ENCODE results near the gene MCM10.

MCM10 gene

GRCh38 chr10:13165177-13165576 lies 3.8 kb downstream of the MCM10 start:
- no peak for DNase-seq (ENCODE audit: low read depth, low spot score)

DNA sequence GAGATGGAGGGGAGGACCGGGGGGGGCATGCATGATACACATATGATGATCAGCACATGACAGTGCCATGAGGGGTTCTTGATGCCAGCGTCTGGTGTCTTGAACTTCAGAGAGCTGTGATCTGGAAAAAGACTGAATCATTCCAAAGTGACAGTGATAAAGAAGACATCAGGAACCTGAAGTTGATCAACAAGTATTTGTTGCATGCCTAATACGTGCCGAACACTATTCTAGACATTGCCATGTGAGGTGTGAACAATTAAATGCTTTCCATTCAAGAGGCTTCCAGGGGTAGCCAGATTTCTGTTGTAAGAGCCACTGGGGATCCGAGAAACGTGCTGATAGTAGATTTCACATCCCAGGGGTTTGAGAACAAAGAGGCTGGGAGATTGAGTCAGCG lies 6.2 kb downstream of the MCM10 start:
- DNase-seq (ENCODE audit: low read depth, low spot score) = no peak

DNA sequence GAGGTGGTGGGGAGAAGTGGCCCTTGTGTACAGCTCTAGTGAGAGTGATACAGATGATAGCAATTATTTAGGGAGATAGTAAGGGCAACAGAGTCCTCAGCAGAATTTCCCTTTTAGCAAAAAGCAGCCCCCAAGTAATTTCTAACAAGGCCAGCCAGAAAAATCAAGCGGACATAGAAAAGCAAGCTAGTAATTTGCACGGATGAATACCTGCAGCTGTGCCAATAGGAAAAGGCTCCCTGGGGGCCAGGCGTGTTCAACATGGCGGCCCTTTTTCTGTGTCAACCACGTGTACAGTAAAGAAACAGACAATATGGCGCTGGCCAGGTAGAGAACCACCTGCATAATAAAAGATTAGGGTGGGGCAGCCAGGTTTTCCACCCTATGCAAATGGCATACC lies 7.4 kb downstream of the MCM10 start:
- no peak for DNase-seq (ENCODE audit: low read depth, low spot score)

- DNase-seq (ENCODE audit: low read depth, low spot score) = no peak
These were observed 12.3 kb downstream of the MCM10 start for GRCh38 chr10:13173616-13174015.

- DNase-seq (ENCODE audit: low read depth, low spot score) = no peak
These were observed 19.4 kb downstream of the MCM10 start for GRCh38 chr10:13180788-13181187.

- DNase-seq (ENCODE audit: low read depth, low spot score) = no peak
These were observed 21.1 kb downstream of the MCM10 start for GRCh38 chr10:13182424-13182823.

- no peak for DNase-seq (ENCODE audit: low read depth, low spot score)
These were observed 22.3 kb downstream of the MCM10 start for GRCh38 chr10:13183625-13184024.

DNA sequence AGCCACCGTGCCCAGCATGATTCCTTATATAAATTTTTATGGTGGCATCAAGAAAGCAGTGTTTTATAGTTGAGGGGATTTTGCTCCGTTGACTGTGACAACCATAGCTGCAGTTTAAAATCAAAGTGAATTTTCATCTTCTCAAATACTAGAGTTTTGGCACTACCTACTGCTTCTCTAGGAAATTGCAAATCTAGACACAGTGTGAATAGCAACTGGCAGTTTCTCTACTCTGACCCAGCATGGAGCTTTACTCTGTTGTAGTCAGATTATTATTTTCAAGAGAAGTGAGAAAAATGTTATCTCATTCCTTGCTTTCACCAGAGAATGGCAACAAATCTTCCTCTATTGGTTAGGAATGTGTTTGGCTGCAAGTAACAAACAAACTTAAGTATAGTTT lies 22.9 kb downstream of the MCM10 start:
- no peak for DNase-seq (ENCODE audit: low read depth, low spot score)

DNA sequence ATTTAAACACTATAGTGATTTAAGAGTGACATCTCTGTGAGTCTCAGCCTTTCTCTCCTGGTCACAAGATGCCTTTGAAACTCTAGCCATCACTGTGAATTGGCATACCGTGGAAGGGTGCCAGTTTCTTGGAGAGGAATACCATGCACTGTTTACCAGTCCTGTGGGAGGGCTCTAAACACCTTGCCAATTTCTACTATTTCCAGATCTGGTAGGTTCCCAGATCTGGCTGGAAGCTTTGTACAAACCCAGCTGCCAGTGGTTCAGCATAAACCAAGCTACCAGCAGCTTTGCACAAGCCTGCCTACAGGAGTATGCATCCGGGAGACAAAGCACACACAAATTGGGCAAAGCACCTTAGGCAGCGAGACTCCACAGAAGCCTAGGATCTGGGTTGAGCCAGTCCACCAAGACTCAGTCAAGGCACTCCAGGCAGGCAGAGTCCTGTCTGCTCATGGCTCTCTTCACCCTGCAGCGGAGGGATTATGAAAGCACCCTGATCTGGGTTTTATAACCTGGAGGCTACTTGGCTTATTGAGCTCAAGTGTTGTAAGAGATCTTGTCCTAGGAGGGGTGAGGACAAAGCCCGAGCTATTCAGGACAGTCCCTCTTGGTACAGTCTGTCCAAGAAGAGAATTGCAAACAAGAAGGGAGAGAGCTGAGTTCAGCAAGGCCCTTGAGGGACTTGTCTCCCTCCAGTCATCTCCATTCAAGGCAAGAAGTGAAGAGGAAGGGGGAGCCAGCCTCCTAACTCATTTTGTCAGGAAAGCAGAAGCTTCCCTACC lies 23.6 kb downstream of the MCM10 start:
- DNase-seq (ENCODE audit: low read depth, low spot score) = no peak

DNA sequence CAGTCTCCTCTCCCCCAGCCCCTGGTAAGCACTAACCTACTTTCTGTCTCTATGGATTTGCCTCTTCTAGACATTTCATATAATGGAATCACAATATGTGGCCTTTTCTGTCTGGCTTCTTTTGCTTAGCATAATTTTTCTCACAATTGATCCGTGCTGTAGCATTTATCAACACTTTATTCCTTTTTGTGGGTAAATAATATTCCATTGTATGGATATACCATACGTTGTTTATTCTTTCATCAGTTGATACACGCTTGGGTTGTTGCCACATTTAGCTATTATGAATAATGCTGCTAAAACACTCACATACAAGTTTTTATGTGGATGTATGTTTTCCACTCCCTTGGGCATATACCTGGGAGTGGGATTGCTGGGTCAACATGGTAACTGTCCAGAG lies 25.8 kb downstream of the MCM10 start:
- DNase-seq (ENCODE audit: low read depth, low spot score) = no peak

GRCh38 chr10:13188593-13188992 lies 27.2 kb downstream of the MCM10 start:
- no peak for DNase-seq (ENCODE audit: low read depth, low spot score)

DNA sequence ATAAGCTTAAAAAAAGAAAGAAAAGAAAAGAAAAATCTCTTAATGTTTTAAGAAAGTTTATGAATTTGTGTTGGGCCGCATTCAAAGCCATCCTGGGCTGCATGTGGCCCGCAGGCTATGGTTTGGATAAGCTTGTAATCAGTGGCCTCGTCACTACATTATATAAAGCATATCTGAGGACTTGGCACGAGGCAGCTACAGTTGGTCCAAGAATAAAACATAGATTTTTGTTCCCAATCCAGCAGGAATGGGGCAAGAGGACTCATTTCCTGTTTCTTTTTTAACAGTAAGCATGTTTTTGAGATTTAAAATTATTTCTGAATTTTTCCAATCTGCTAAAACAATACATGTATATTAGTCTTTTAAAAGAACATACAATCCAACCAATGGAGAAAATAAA lies 28.6 kb downstream of the MCM10 start:
- DNase-seq (ENCODE audit: low read depth, low spot score) = no peak

DNA sequence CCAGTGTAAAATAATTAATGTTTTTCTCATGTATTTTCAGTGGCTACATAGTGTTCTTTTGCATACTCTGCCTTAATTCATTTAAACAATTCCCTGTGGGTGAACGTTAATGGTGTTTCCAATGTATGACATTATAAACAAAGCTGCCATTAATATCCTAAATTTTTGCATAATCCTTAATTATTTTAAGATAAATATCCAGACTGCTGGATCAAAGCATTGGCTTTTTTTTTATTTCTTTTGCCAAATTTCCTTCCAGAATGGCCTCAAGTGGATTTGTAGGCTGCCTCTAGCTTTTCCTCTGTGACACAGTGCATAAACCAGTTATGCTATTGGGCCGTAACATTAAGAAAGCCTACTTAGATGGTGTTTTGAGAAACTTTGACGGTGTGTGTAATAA lies 29.5 kb downstream of the MCM10 start:
- no peak for DNase-seq (ENCODE audit: low read depth, low spot score)

- no peak for DNase-seq (ENCODE audit: low read depth, low spot score)
These were observed 30.0 kb downstream of the MCM10 start for GRCh38 chr10:13191362-13191761.

DNA sequence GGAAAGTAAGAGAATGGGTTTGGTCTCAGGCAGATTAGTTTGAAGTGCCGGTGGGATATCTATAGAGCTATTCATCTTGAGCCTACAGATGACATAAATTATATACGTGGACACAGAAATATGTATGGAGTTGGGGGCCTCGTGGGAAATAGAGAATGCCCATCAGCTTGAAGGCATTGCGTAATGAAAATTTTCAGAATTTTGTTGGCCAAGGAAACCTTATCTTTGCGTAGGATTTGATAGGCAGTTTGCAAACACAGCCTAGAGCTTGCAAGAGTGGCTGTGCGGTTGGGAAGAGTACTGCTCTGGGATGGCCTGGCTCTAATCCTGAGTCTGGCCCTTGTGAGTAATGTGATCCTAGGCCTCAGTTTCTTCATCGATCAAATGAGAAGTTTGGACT lies 32.3 kb downstream of the MCM10 start:
- no peak for DNase-seq (ENCODE audit: low read depth, low spot score)

DNA sequence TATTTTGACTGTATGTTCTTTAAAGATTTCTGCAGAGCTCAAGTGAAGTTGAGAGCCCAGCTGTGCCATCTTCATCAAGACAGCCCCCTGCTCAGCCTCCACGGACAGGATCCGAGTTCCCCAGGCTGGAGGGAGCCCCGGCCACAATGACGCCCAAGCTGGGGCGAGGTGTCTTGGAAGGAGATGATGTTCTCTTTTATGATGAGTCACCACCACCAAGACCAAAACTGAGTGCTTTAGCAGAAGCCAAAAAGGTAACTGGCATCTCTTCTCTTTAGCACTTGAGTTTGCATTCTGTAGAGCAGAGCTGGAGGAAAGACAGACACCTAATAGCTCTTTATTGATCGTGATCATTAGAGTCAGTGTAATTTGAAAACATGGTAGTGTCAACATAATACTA lies 33.7 kb downstream of the MCM10 start:
- no peak for DNase-seq (ENCODE audit: low read depth, low spot score)

DNA sequence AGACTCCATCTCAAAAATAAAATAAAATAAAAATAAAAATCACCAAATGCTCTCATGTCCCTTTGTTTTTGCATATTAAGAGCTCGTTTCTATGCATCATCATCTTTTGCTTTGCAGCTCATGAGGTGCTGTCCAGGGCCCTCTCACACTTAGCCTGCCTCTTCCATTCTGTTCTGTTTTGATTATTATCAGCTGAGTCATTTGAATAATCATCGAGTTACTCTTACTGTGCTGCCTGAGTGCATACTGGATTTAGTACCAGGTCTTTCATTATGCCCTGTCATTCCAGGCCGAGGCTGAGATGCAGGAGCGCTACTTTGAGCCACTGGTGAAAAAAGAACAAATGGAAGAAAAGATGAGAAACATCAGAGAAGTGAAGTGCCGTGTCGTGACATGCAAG lies 39.8 kb downstream of the MCM10 start:
- DNase-seq (ENCODE audit: low read depth, low spot score) = no peak

DNA sequence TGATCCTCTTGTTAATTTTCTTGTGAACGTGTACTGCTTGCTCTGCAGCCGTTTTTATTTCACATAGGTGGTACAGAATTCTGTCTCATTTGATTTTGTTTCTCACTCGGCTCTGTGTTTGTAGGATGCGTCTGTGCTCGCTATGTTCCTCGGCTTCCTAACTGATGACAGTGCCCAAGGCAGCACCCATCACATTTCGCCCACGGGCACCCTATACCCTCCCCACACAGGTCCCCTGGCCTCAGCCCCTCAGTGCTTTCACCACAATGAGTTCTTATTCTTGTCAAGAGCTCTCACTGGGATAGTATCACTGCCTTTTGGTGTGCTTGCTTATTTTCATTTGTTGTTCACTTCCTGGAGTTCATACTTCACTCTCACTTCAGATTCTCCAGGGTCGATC lies 44.7 kb downstream of the MCM10 start:
- no peak for DNase-seq (ENCODE audit: low read depth, low spot score)

GRCh38 chr10:13206546-13207443 lies 45.4 kb downstream of the MCM10 start:
- DNase-seq (ENCODE audit: low read depth, low spot score) = no peak

- DNase-seq (ENCODE audit: low read depth, low spot score) = no peak
These were observed 51.8 kb downstream of the MCM10 start for GRCh38 chr10:13213163-13213562.

DNA sequence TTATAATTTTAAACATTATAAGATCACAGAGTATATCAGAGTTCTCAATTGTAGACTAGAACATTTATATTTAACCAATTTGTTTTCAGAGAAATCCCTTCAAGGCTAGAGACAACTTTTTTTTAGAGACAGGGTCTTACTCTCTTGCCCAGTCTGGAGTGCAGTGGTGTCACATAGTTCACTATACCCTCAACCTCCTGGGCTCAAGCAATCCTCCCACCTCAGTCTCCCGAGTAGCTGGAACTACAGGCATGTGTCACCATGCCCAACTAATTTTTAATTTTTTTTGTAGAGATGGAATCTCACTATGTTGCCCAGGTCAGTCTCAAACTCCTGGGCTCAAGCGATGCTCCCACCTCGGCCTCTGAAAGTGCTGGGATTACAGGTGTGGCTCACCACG lies 57.5 kb downstream of the MCM10 start:
- DNase-seq (ENCODE audit: low read depth, low spot score) = no peak

GRCh38 chr10:13219685-13220670 lies 58.6 kb downstream of the MCM10 start:
- no peak for DNase-seq (ENCODE audit: low read depth, low spot score)
